A549 (cell line): ENCODE data around the gene PAX9. TPM values are rescaled to one million over a fixed set of nuclear protein-coding genes. Genes with fewer than 3 reads are reported as not detected.

Experiments used
- polyA plus RNA-seq, 4 experiments: library from polyadenylated mRNA; depleted of rRNA in 3 of 4; stranded (reverse); fragments of >200 nt; fragmentation: RNase III in 1 of 4; extraction: RNeasy Plus Mini Kit Qiagen cat#74134 plus additional on column Dnase treatment in 1 of 4; gene quantifications; 2 replicates in 3 of 4; 3 replicates in 1 of 4; pipeline ENCODE4 v1.2.3, GENCODE V29; 2011 to 2017

The PAX9 gene
- polyA plus RNA-seq, 2 of the 4 experiments (the other 2 are of a cell fraction): 0.75 to 1.8 TPM

Other genes with a start within 250 kb of the PAX9 start
- gene NKX2-1, start 141.6 kb upstream of the PAX9 start, polyA plus RNA-seq (2011; rRNA removed): 0.04 TPM in 1 of 2 replicates, not detected in the other
- not detected in 3 replicates for gene NKX2-1, start 141.6 kb upstream of the PAX9 start, polyA plus RNA-seq (2017; fragmentation: RNase III; extraction: RNeasy Plus Mini Kit Qiagen cat#74134 plus additional on column Dnase treatment)
- gene NKX2-8, start 79.2 kb upstream of the PAX9 start, polyA plus RNA-seq (2011; rRNA removed): 0.21 and 0.58 TPM in 2 replicates
- gene NKX2-8, start 79.2 kb upstream of the PAX9 start, polyA plus RNA-seq (2017; fragmentation: RNase III; extraction: RNeasy Plus Mini Kit Qiagen cat#74134 plus additional on column Dnase treatment): 0.47 to 0.68 TPM (median 0.62 TPM) in 3 replicates